RWPE2 (cell line): ENCODE results near the gene DNAH14.

Experiments
- ATAC-seq: fragments of 200-7000 bp; cut with Tn5 transposase; 3 replicates; pipeline ENCODE4 v1.9.1; 2021; ENCODE audit warnings: low read depth
- DNase-seq: peaks from one replicate; pipeline ENCODE4 v3.0.0-alpha.2; 2020; ENCODE audit warnings: low spot score
- H3K27ac ChIP-seq: fragments of 450-650 bp; 2 replicates; pipeline ENCODE4 v1.5.1; 2017; ENCODE audit warnings: mild to moderate bottlenecking; ENCODE audit not compliant: poor library complexity, severe bottlenecking
- H3K27me3 ChIP-seq: fragments of 250-450 bp; sonication (Bioruptor Pico); 2 replicates; pipeline ENCODE4 v1.5.1; 2021; ENCODE audit warnings: mild to moderate bottlenecking, moderate library complexity; ENCODE audit not compliant: insufficient read depth, poor library complexity, severe bottlenecking
- H3K36me3 ChIP-seq: fragments of 250-450 bp; sonication (Bioruptor Pico); 2 replicates; pipeline ENCODE4 v1.5.1; 2020; ENCODE audit warnings: low read depth, mild to moderate bottlenecking, moderate library complexity
- H3K4me1 ChIP-seq: fragments of 250-450 bp; sonication (Bioruptor Pico); 2 replicates; pipeline ENCODE4 v1.5.1; 2021; ENCODE audit warnings: mild to moderate bottlenecking, moderate library complexity; ENCODE audit not compliant: insufficient read depth, poor library complexity, severe bottlenecking
- H3K4me3 ChIP-seq: fragments of 250-450 bp; sonication (Bioruptor Pico); 2 replicates; pipeline ENCODE4 v1.5.1; 2021; ENCODE audit warnings: mild to moderate bottlenecking, moderate library complexity; ENCODE audit not compliant: severe bottlenecking
- H3K9me3 ChIP-seq: fragments of 250-450 bp; sonication (Bioruptor Pico); 2 replicates; pipeline ENCODE4 v1.5.1; 2021; ENCODE audit warnings: mild to moderate bottlenecking, moderate library complexity; ENCODE audit not compliant: severe bottlenecking
- TF ChIP-seq, protein P1 (sequence below): fragments of 450-650 bp; IDR thresholded peaks from one replicate; pipeline ENCODE4 v1.5.1; 2017; ENCODE audit warnings: mild to moderate bottlenecking, moderate library complexity; ENCODE audit not compliant: poor library complexity, severe bottlenecking

DNAH14 gene

DNA sequence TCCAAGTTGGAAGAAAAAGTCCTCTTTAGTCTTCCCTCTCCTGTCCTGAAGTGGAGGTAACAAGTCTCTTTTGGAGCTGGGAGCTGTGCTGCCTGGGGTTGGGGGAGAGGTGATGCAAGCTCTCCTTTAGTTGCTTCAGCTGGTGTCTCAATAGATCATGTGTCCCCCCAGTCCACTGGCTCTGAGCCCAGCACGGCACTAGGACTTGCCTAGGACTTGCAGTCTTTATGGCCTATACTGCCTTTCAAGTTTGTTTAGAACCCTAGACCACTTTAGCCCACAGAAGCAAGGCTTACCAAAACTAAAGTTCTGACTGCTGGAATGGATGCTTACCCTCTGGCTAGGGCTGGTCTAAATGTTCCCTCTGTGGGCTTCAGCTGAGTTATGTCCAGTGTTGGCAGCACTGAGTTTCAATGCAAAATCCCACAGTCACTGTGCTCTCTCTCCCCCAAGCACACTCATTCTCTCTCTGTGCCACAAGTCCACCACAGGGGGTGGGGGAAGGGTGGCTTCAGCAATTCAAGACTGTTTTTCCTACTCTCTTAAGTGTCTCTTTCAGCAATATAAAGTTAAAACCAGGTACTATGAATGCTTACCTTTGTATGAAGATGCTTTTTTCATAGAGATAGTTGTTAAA lies 185.0 kb downstream of the DNAH14 start:
- TF ChIP-seq, protein P1, sequence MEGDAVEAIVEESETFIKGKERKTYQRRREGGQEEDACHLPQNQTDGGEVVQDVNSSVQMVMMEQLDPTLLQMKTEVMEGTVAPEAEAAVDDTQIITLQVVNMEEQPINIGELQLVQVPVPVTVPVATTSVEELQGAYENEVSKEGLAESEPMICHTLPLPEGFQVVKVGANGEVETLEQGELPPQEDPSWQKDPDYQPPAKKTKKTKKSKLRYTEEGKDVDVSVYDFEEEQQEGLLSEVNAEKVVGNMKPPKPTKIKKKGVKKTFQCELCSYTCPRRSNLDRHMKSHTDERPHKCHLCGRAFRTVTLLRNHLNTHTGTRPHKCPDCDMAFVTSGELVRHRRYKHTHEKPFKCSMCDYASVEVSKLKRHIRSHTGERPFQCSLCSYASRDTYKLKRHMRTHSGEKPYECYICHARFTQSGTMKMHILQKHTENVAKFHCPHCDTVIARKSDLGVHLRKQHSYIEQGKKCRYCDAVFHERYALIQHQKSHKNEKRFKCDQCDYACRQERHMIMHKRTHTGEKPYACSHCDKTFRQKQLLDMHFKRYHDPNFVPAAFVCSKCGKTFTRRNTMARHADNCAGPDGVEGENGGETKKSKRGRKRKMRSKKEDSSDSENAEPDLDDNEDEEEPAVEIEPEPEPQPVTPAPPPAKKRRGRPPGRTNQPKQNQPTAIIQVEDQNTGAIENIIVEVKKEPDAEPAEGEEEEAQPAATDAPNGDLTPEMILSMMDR: no peak
- ATAC-seq (no peak), DNase-seq (no peak)
- no peak overlapping the region for H3K27ac ChIP-seq
- H3K9me3 ChIP-seq: no peaks in the 10 kb centered on the region
- H3K36me3 ChIP-seq: no peaks in the 10 kb centered on the region
- H3K4me3 ChIP-seq: no peak overlapping the region
- no peaks in the 10 kb centered on the region for H3K4me1 ChIP-seq
- no peaks in the 10 kb centered on the region for H3K27me3 ChIP-seq

DNA sequence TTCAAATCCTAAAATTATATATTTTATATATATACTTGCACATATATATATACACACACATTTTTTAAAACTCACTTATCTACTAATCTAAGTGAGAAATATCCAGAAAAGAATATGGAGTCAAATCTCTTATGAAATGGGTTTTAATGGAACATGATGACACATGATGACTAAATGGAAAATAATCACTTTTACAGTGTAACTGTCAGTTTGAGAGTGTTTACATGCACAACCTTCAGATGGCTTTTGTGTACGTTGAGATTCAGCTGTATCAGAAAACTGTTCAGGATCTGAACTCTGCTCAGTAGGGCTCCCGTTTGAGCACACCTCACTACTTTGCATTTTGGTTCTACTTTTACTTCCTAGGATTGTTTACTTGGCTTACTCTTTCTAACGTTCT lies 189.8 kb downstream of the DNAH14 start:
- Histone ChIP-seq H3K36me3 (no peaks in the 10 kb centered on the region), H3K27me3 (no peaks in the 10 kb centered on the region), H3K4me3 (no peak overlapping the region), H3K4me1 (no peaks in the 10 kb centered on the region), H3K27ac (no peak overlapping the region), H3K9me3 (no peaks in the 10 kb centered on the region)
- DNase-seq: no peak
- no peak for ATAC-seq
- TF ChIP-seq, protein P1: no peak

DNA sequence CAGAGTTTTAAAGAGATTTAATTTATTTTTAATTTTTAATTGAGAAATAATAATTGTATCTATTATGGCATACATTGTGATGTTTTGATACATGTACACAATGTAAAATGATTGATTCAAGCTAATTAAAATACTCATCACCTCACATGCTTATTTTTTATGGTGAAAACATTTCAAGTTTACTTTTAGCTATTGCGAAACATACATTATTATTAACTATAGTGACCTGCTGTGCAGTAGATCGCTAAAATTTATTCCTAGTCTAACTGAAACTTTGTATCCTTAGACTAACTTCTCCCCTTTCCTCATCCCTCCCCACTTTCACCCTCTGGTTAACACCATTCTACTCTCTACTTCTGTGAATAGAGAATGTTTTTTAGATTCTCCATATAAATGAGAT lies 191.6 kb downstream of the DNAH14 start:
- TF ChIP-seq, protein P1: no peak
- Histone ChIP-seq H3K9me3 (no peaks in the 10 kb centered on the region), H3K27me3 (no peaks in the 10 kb centered on the region), H3K36me3 (no peaks in the 10 kb centered on the region), H3K4me1 (no peaks in the 10 kb centered on the region), H3K27ac (no peak overlapping the region), H3K4me3 (no peak overlapping the region)
- DNase-seq (no peak), ATAC-seq (no peak)

DNA sequence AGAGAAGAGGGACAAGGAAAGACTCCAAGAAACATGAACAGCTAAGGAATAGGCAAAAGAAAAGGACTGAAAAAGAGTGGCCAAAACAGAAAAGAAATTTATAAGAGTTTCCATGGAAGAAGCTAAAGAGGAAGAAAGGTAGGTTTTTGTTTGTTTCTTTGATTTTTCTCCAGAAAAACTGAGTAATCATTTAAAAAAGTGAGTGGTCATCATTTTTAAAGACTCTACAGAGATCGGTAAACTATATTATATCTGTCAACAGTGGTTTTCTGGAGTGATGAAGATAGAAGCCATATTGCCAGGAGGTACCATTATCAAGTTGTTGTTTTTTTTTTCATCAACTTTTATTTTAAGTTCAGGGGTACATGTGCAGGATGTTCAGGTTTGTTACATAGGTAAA lies 202.4 kb downstream of the DNAH14 start:
- Histone ChIP-seq H3K4me3 (no peak overlapping the region), H3K4me1 (no peaks in the 10 kb centered on the region), H3K9me3 (no peaks in the 10 kb centered on the region), H3K36me3 (no peaks in the 10 kb centered on the region), H3K27me3 (no peaks in the 10 kb centered on the region), H3K27ac (no peak overlapping the region)
- TF ChIP-seq, protein P1: no peak
- ATAC-seq: no peak
- no peak for DNase-seq

DNA sequence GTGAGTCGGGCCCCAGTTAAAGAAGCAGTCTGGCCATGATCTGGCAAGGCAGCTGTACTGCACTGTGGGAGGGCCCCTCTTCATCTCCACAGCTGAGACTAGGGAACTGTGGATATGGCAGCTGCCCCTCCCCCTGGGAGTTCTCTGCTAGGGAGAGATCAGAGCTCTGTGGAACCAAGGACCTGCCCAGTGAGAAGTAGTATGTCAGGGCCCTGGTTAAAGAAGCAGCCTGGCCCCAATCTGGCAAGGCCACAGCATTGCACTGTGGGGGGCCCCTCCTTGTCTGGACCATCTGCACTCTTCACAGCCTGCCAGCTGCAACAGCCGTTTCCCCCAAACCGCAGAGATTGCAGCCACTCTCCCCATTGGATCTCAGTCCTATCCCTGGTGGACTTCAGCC lies 208.5 kb downstream of the DNAH14 start:
- H3K4me3 ChIP-seq: no peak overlapping the region
- H3K4me1 ChIP-seq: no peaks in the 10 kb centered on the region
- TF ChIP-seq, protein P1: no peak
- no peaks in the 10 kb centered on the region for H3K9me3 ChIP-seq
- no peak overlapping the region for H3K27ac ChIP-seq
- ATAC-seq (no peak), DNase-seq (no peak)
- no peaks in the 10 kb centered on the region for H3K27me3 ChIP-seq
- H3K36me3 ChIP-seq: no peaks in the 10 kb centered on the region
